ENCODE results near the gene PAM16.
"Not testable (repeated sequence)": the region's sequence is repeated elsewhere in the genome, so short reads cannot be mapped to it uniquely, and the experiment has no call there.

PAM16 gene

DNA sequence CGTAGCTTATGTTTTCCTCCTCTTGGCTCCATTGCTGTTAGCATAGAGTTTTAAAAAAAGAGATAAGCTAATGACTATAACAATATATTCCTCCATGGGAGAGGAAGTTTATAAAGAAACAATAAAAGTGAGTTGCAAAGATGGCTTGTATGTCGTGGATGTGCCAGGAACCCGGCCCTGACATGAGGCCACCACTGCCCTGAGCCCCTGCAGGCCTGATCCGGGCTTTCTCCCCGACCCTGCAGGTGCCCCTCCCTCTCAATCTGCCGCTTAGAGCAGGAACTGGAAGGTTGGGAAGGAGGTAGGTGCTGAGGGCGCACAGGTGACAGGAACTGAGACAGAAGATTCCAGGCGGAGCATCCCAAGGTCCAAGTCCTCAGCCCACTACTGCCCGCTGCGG is 11.7 kb downstream of the PAM16 start:
- no peak for TF ChIP-seq JUND (IDR thresholded peaks at IDR 0.05; ENCODE audit: low read depth)
- in situ Hi-C loops (cut with HindIII; ENCODE audit: low pct_unique_long_range_greater_than_20kb, low sequenced_read_pairs): no loop called here
- no peak for DNase-seq (ENCODE audit: low read depth in 1 of 2, low spot score in 1 of 2)

DNA sequence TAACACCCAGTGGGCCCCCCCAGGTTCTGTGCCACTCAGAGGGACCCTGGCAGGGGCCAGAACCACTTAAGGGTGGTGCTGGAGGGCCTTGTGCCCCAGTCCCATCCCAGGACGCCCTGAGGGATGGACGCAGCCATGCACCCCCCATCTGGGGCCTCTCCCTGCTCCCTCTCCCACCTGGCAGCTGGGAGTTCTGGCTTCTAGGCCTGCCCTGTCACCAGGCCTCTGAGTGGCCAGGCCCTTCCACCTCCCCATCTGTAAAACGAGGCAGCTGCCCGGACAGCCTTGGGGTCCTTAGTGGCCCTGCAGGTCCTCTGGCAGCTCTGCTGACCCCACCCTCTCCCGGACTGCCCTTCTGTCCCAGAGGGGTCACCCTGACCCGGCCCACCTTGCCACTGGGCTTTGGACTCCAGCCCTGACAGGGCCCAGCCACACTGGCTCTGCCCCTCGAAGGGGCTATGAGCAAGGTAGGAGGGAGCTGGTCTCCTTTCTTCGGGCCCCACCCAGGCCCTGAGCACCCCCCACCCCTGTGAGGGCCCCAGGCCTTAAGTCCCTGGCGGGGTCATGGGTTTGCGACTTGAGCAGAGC is 12.3 kb downstream of the PAM16 start:
- in situ Hi-C loops (cut with HindIII; ENCODE audit: low pct_unique_long_range_greater_than_20kb, low sequenced_read_pairs): no loop called here
- no peak for DNase-seq (ENCODE audit: low read depth in 1 of 2, low spot score in 1 of 2)
- TF ChIP-seq JUND (IDR thresholded peaks at IDR 0.05; ENCODE audit: low read depth): no peak

DNA sequence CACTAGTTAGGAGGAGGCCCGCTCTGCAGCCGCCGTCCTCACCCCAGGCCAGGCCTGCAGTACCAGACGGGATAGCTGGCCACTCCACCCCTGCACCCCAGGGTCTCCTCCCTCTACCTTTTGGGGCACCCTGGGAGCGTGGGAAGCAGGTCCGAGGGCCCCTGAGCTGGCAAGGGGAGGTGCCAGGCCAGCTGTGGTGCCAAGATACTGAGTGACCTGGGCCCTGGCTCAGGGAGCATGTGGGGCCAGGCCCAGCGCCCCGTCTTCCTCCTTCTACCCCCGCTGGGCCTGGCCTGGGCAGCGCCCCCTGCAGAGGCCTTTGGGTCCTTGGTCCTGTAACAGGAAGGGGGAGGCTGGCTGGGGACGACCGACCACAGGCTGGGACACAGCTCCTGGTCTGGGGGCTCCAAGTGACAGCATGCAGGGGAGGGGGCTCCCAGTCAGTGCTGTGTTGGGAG is 13.0 kb downstream of the PAM16 start:
- no peak for TF ChIP-seq JUND (IDR thresholded peaks at IDR 0.05; ENCODE audit: low read depth)
- in situ Hi-C loops (cut with HindIII; ENCODE audit: low pct_unique_long_range_greater_than_20kb, low sequenced_read_pairs): no loop called here
- no peak for DNase-seq (ENCODE audit: low read depth in 1 of 2, low spot score in 1 of 2)

GRCh38 chr16:4337540-4338088 is 13.5 kb downstream of the PAM16 start:
- no peak for DNase-seq (ENCODE audit: low read depth in 1 of 2, low spot score in 1 of 2)
- TF ChIP-seq JUND (IDR thresholded peaks at IDR 0.05; ENCODE audit: low read depth): no peak
- in situ Hi-C loops (cut with HindIII; ENCODE audit: low pct_unique_long_range_greater_than_20kb, low sequenced_read_pairs): no loop called here

- TF ChIP-seq JUND (IDR thresholded peaks at IDR 0.05; ENCODE audit: low read depth): no peak
- no peak for DNase-seq (ENCODE audit: low read depth in 1 of 2, low spot score in 1 of 2)
- in situ Hi-C loops (cut with HindIII; ENCODE audit: low pct_unique_long_range_greater_than_20kb, low sequenced_read_pairs): no loop called here
Observed at GRCh38 chr16:4336701-4337539, 14.2 kb downstream of the PAM16 start.

GRCh38 chr16:4334724-4335495 is 16.2 kb downstream of the PAM16 start:
- DNase-seq (ENCODE audit: low read depth in 1 of 2, low spot score in 1 of 2): no peak
- no peak for TF ChIP-seq JUND (IDR thresholded peaks at IDR 0.05; ENCODE audit: low read depth)
- in situ Hi-C loops (cut with HindIII; ENCODE audit: low pct_unique_long_range_greater_than_20kb, low sequenced_read_pairs): no loop called here

DNA sequence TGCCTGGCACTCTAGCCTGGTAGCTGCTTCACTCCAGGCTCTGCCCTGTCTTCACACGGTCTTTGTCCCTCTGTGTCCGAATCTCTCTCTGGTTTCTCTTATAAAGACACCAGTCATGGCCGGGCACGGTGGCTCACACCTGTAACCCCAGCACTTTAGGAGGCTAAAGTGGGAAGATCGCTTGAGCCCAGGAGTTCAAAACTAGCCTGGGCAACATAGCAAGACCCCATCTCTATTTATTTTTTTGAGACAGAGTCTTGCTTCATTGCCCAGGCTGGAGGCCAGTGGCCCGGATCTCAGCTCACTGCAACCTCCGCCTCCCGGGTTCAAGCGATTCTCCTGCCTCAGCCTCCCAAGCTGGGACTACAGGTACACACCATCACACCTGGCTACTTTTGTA is 17.4 kb downstream of the PAM16 start:
- in situ Hi-C loops (cut with HindIII; ENCODE audit: low pct_unique_long_range_greater_than_20kb, low sequenced_read_pairs); DNase-seq (ENCODE audit: low read depth in 1 of 2, low spot score in 1 of 2): not testable (repeated sequence)

DNA sequence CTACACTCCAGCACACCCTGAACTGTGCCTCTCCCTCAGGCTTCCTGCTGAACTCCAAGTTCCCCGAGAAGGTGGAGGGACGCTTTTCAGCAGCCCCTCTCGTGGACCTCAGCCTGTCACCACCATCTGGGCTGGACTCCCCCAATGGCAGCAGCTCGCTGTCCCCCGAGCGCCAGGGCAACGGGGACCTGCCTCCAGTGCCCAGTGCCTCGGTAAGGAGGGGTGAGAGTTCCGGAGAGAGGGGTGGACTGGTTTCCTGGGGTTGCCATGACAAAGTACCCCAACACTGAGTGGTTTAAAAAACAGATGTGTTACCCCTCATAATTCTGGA is 17.8 kb downstream of the PAM16 start:
- no peak for TF ChIP-seq JUND (IDR thresholded peaks at IDR 0.05; ENCODE audit: low read depth)
- in situ Hi-C loops (cut with HindIII; ENCODE audit: low pct_unique_long_range_greater_than_20kb, low sequenced_read_pairs): no loop called here
- no peak for DNase-seq (ENCODE audit: low read depth in 1 of 2, low spot score in 1 of 2)

- in situ Hi-C loops (cut with HindIII; ENCODE audit: low pct_unique_long_range_greater_than_20kb, low sequenced_read_pairs): no loop called here
- no peak for DNase-seq (ENCODE audit: low read depth in 1 of 2, low spot score in 1 of 2)
- TF ChIP-seq JUND (IDR thresholded peaks at IDR 0.05; ENCODE audit: low read depth): no peak
Observed at GRCh38 chr16:4332623-4333307, 18.4 kb downstream of the PAM16 start.

GRCh38 chr16:4332083-4332482 is 19.0 kb downstream of the PAM16 start:
- no peak for TF ChIP-seq JUND (IDR thresholded peaks at IDR 0.05; ENCODE audit: low read depth)
- DNase-seq (ENCODE audit: low read depth in 1 of 2, low spot score in 1 of 2): no peak
- in situ Hi-C loops (cut with HindIII; ENCODE audit: low pct_unique_long_range_greater_than_20kb, low sequenced_read_pairs): no loop called here

DNA sequence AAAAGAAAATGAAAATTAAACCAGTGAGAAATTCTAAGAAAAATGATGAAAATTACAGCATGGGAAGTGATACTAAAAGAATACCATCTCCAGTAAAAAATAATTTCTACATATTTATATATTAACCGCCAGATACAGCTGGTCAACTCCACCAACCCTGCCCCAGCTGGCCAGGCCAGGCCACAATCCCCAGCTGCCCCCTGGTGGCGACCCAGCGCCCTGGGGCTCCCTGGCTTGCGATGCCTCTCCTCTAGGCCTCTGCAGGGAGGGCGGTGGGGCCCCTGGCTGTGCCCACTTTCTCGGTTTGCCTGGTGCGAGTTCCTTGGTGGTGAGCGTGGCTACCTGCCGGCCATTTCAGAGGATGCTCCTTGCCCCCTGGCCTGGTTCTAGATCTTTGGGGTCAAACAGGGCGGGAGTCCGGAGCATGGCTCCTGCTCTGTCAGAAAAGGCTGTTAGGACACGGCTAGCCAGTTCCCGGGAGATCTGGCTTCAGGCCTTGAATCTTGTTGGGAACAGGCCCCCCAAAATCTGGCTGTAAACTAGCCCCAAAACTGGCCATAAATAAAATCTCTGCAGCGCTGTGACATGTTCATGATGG is 20.7 kb downstream of the PAM16 start:
- in situ Hi-C loops (cut with HindIII; ENCODE audit: low pct_unique_long_range_greater_than_20kb, low sequenced_read_pairs): no loop called here
- peak; percentile 71 to 85 for DNase-seq (ENCODE audit: low read depth in 1 of 2, low spot score in 1 of 2)
- TF ChIP-seq JUND (IDR thresholded peaks at IDR 0.05; ENCODE audit: low read depth): no peak
